HFF-Myc (cell line): ENCODE measurements around the gene CHIC2.

Experiments
- DNase-seq: peaks from one replicate; pipeline ENCODE4 v3.0.0-alpha.2; 2011; ENCODE audit warnings: low read depth; ENCODE audit errors: extremely low read depth
- H3K4me3 ChIP-seq: replicated peaks from 2 replicates; pipeline ENCODE4 v1.5.1; 2011; ENCODE audit warnings: low read depth, mild to moderate bottlenecking, control low read depth, low read length
- CTCF ChIP-seq: IDR thresholded peaks from 2 replicates; pipeline ENCODE4 v1.5.1; 2012; ENCODE audit warnings: mild to moderate bottlenecking, low read depth, low read length, control low read depth; ENCODE audit errors: missing control alignments

CHIC2 gene

GRCh38 chr4:54077812-54078211, 13.4 kb upstream of the CHIC2 start:
- no peak overlapping the region for H3K4me3 ChIP-seq
- DNase-seq, result no peak

GRCh38 chr4:54076673-54077072, 12.3 kb upstream of the CHIC2 start:
- DNase-seq, result no peak
- TF ChIP-seq CTCF, result no peak
- no peak overlapping the region for H3K4me3 ChIP-seq

More at GRCh38 chr4:54077812-54078211, 13.4 kb upstream of the CHIC2 start:
- TF ChIP-seq CTCF, result no peak

GRCh38 chr4:54074381-54074780, 10.0 kb upstream of the CHIC2 start:
- H3K4me3 ChIP-seq, result no peak overlapping the region
- no peak for TF ChIP-seq CTCF
- no peak for DNase-seq

GRCh38 chr4:54073271-54073880, 9.0 kb upstream of the CHIC2 start:
- no peak overlapping the region for H3K4me3 ChIP-seq
- TF ChIP-seq CTCF, result no peak
- no peak for DNase-seq

- H3K4me3 ChIP-seq, result no peak overlapping the region
- no peak for TF ChIP-seq CTCF
- DNase-seq, result no peak
Measured at GRCh38 chr4:54067166-54067565, 2.8 kb upstream of the CHIC2 start.

- TF ChIP-seq CTCF, result no peak
- no peak for DNase-seq
Measured at GRCh38 chr4:54066718-54067129, 2.3 kb upstream of the CHIC2 start.

GRCh38 chr4:54066088-54066415, 1.6 kb upstream of the CHIC2 start:
- no peak for DNase-seq
- no peak overlapping the region for H3K4me3 ChIP-seq
- TF ChIP-seq CTCF, result no peak

More at GRCh38 chr4:54066718-54067129, 2.3 kb upstream of the CHIC2 start:
- H3K4me3 ChIP-seq, result no peak overlapping the region
